G401.6 (cell line): ENCODE results near the gene PRKCSH.
"Not testable (repeated sequence)": the region's sequence is repeated elsewhere in the genome, so short reads cannot be mapped to it uniquely, and the experiment has no call there.

Experiments
- FAIRE-seq: peaks from 2 replicates; lab custom pipeline; 2012; peaks lifted over from hg19 to GRCh38; lab: Jason Lieb, UNC

Gene PRKCSH

GRCh38 chr19:11420429-11421370 is 14.7 kb upstream of the PRKCSH start:
- no peak for FAIRE-seq

- no peak for FAIRE-seq
Measured at GRCh38 chr19:11421371-11422098, 13.9 kb upstream of the PRKCSH start.

- FAIRE-seq = no peak
Measured at GRCh38 chr19:11422163-11423065, 13.0 kb upstream of the PRKCSH start.

- no peak for FAIRE-seq
Measured at GRCh38 chr19:11423164-11423790, 12.2 kb upstream of the PRKCSH start.

- no peak for FAIRE-seq
Measured at GRCh38 chr19:11423791-11424181, 11.6 kb upstream of the PRKCSH start.

- no peak for FAIRE-seq
Measured at GRCh38 chr19:11425719-11426457, 9.5 kb upstream of the PRKCSH start.

- FAIRE-seq = no peak
Measured at GRCh38 chr19:11426656-11427055, 8.8 kb upstream of the PRKCSH start.

- not testable (repeated sequence) for FAIRE-seq
Measured at GRCh38 chr19:11433526-11433925, 1.9 kb upstream of the PRKCSH start.

- no peak for FAIRE-seq
Measured at GRCh38 chr19:11434703-11435056, 755 bp upstream of the PRKCSH start.

- no peak for FAIRE-seq
Measured at GRCh38 chr19:11435833-11436313, 438 bp downstream of the PRKCSH start.

- FAIRE-seq = no peak
Measured at GRCh38 chr19:11437955-11438354, 2.5 kb downstream of the PRKCSH start.

GRCh38 chr19:11444059-11444458 is 8.6 kb downstream of the PRKCSH start:
- no peak for FAIRE-seq

GRCh38 chr19:11445141-11445540 is 9.7 kb downstream of the PRKCSH start:
- no peak for FAIRE-seq

GRCh38 chr19:11446271-11446651 is 10.8 kb downstream of the PRKCSH start:
- no peak for FAIRE-seq

- no peak for FAIRE-seq
Measured at GRCh38 chr19:11446652-11447301, 11.3 kb downstream of the PRKCSH start.

GRCh38 chr19:11447347-11448262 is 12.2 kb downstream of the PRKCSH start:
- FAIRE-seq = no peak

GRCh38 chr19:11448410-11448809 is 13.0 kb downstream of the PRKCSH start:
- no peak for FAIRE-seq

GRCh38 chr19:11448923-11449554 is 13.6 kb downstream of the PRKCSH start:
- FAIRE-seq = no peak
